ENCODE results near the gene SLC10A3.
A peak's percentile ranks its signal among the peaks of the same experiment; 100 is the strongest.

The SLC10A3 gene

DNA sequence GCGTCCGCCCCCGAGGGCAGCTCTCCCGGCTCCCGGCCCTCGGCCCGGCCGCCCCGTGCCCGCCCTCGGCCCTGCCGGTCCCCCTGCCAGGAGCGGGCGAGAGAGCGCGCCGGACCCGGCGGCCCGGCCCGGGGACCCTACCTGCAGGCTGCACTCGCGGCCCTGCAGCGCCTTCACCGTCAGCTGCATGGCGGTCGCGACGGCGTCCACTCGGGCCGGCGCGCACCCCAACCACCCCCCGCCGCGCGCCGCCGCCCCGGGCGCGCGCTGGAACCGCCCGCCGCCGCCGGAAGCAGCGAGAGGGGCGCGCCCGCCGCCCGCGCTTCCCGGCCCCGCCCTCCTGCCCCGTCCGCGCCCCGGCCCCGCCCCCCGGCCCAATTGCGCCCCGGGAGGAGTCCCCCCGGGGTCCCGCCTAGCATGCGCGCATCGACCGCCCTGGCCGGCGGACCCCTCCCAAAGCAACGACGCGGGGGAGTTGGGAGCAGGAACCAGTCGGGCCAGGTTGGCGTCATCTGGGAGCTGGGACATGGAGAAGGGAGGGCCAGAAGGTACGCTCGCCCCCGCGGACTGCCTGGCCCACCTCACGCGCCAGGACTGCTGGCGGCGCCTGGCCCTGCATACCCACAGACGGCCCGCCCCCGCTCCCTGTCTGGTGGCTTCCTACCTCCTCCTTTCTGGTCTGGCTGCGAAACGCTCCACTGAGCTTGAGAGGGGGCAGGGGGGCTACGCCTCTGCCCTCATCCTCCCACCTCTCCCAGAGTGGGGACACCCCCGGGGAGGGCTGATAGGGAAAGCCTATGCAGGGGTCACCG is 3.8 kb downstream of the SLC10A3 start, which contains the start of gene UBL4A (continued):
- TF ChIP-seq, protein P1, sequence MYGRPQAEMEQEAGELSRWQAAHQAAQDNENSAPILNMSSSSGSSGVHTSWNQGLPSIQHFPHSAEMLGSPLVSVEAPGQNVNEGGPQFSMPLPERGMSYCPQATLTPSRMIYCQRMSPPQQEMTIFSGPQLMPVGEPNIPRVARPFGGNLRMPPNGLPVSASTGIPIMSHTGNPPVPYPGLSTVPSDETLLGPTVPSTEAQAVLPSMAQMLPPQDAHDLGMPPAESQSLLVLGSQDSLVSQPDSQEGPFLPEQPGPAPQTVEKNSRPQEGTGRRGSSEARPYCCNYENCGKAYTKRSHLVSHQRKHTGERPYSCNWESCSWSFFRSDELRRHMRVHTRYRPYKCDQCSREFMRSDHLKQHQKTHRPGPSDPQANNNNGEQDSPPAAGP (tag by site-specific recombination; IDR thresholded peaks at IDR 0.05), result peak; percentile 83
- TF ChIP-seq ZFP41 (tag by site-specific recombination; IDR thresholded peaks at IDR 0.05; ENCODE audit: borderline replicate concordance) (no peak), ZSCAN23 (tag by site-specific recombination; IDR thresholded peaks at IDR 0.05) (no peak), ZFHX2 (tag by site-specific recombination; conservative IDR thresholded peaks at IDR 0.05) (peak; percentile 99), GLI2 (tag by site-specific recombination; IDR thresholded peaks at IDR 0.05; ENCODE audit: borderline replicate concordance, low read depth) (no peak), ZNF335 (tag by site-specific recombination; conservative IDR thresholded peaks at IDR 0.05) (peak; percentile 68), KLF16 (tag by site-specific recombination; IDR thresholded peaks at IDR 0.05) (peak; percentile 60; the same call in 1 of the 2 replicates), ZNF114 (tag by site-specific recombination; IDR thresholded peaks at IDR 0.05) (no peak), KLF8 (tag by site-specific recombination; IDR thresholded peaks at IDR 0.05) (peak; percentile 84), ZNF473 (tag by site-specific recombination; IDR thresholded peaks at IDR 0.05) (no peak), PRDM10 (tag by site-specific recombination; IDR thresholded peaks at IDR 0.05) (peak; percentile 96), OSR2 (tag by site-specific recombination; IDR thresholded peaks at IDR 0.05) (no peak), ZNF266 (tag by site-specific recombination; IDR thresholded peaks at IDR 0.05; ENCODE audit: low read depth) (no peak), ZBTB8A (tag by site-specific recombination; IDR thresholded peaks at IDR 0.05) (0 out of 2 replicates have a peak, but pooled peaks have one; percentile 9), ELK4 (IDR thresholded peaks at IDR 0.05; ENCODE audit: borderline replicate concordance, low read depth, low read length) (no peak), ZNF354C (tag by site-specific recombination; IDR thresholded peaks at IDR 0.05; ENCODE audit: borderline replicate concordance, low read depth) (no peak), BCL11A (tag by site-specific recombination; IDR thresholded peaks at IDR 0.05; ENCODE audit: low read depth) (no peak), YY1 (tag by site-specific recombination; IDR thresholded peaks at IDR 0.05) (no peak; the same call in 1 of the 2 replicates), ZBTB10 (tag by site-specific recombination; IDR thresholded peaks at IDR 0.05) (peak; percentile 77), HOXC10 (CRISPR knock-in tag; IDR thresholded peaks at IDR 0.05) (no peak), ZNF138 (tag by site-specific recombination; IDR thresholded peaks at IDR 0.05; ENCODE audit: borderline replicate concordance) (no peak), IKZF3 (tag by site-specific recombination; IDR thresholded peaks at IDR 0.05) (no peak), SP2 (tag by site-specific recombination; IDR thresholded peaks at IDR 0.05) (peak; percentile 78), SP3 (tag by site-specific recombination; IDR thresholded peaks at IDR 0.05) (peak; percentile 79), KLF1 (tag by site-specific recombination; IDR thresholded peaks at IDR 0.05) (peak; percentile 92), ZNF837 (tag by site-specific recombination; IDR thresholded peaks at IDR 0.05) (no peak), ZNF248 (tag by site-specific recombination; IDR thresholded peaks at IDR 0.05) (no peak), ZFP69B (tag by site-specific recombination; IDR thresholded peaks at IDR 0.05) (0 out of 2 replicates have a peak, but pooled peaks have one; percentile 29), EGR2 (tag by site-specific recombination; IDR thresholded peaks at IDR 0.05; ENCODE audit: low read depth) (peak; percentile 96), BCL11B (tag by site-specific recombination; IDR thresholded peaks at IDR 0.05; ENCODE audit: low read depth) (peak; percentile 31; the same call in 1 of the 2 replicates)
- TF ChIP-seq, protein P2, sequence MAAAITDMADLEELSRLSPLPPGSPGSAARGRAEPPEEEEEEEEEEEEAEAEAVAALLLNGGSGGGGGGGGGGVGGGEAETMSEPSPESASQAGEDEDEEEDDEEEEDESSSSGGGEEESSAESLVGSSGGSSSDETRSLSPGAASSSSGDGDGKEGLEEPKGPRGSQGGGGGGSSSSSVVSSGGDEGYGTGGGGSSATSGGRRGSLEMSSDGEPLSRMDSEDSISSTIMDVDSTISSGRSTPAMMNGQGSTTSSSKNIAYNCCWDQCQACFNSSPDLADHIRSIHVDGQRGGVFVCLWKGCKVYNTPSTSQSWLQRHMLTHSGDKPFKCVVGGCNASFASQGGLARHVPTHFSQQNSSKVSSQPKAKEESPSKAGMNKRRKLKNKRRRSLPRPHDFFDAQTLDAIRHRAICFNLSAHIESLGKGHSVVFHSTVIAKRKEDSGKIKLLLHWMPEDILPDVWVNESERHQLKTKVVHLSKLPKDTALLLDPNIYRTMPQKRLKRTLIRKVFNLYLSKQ (tag by site-specific recombination; IDR thresholded peaks at IDR 0.05; ENCODE audit: borderline replicate concordance), result no peak

Measured in HEK293 (cell line).